ENCODE measurements around the gene ACVRL1. TPM values are rescaled to one million over a fixed set of nuclear protein-coding genes. Genes with fewer than 3 reads are reported as not detected.

ACVRL1 gene
- total and polyA plus RNA-seq, 9 of the 15 experiments (the other 6 are each of a cell fraction or from before 2014, with no cell fraction given), result 0.07 to 1.4 (median 0.30) TPM

DNA sequence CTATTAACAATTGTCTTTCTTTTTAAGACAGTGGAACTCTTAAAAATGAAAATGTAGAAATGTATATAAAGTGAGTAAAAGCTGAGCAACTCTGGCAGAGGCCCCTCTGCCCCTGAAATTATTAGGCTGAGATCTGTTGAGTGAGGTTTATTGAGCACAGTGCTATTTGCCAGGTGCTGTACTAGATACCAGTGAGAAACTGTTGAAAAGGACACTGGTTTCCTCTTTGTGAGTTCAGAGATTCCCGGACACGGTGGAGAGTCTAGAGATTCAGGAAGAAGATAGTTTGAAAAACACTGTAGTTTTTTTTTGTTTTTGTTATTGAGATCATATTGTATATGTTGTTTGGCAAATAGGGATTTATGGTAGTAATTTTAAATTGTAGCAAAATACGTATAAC, 55.4 kb downstream of the ACVRL1 start:
- ChIA-PET CTCF (ENCODE audit: low intra/inter-chr PET ratio) (no interaction called here), POLR2A (interaction anchor here (0.7 to 2.1 kb wide), 3 partner anchors 8 to 36 kb away, joined by 3 to 8 read pairs (median 5); no protein-coding TSS in a partner anchor)
- H3K4me2 ChIP-seq (ENCODE audit: insufficient read depth, low read length), result no peak overlapping the region
- H3K9me3 ChIP-seq (replicated peaks; ENCODE audit: control insufficient read depth, insufficient read depth, low read depth, low read length), result no peaks in the 10 kb centered on the region
- H3K36me3 ChIP-seq (ENCODE audit: control insufficient read depth, insufficient read depth, low read length), result peaks cover 5% of the 10 kb centered on the region; the same call in 1 of the 3 replicates
- H3K27ac ChIP-seq (ENCODE audit: extremely low read depth, low read depth, low read length), result no peak overlapping the region
- no peak for FAIRE-seq
- no peak for ATAC-seq
- 37% methylated on average over 3 of the region's 3 CpGs for WGBS (ENCODE audit: insufficient coverage, low coverage, missing lambda C conversion rate)
- H3K4me1 ChIP-seq (replicated peaks in 1 of 2; ENCODE audit: control insufficient read depth in 2 of 2, insufficient read depth in 2 of 2, low read length in 2 of 2), result no peaks in the 10 kb centered on the region; a peak in 1 of 5 replicates
- no TSS peak for BruUV-seq (replicated peaks)
- intact Hi-C loops (cut with micrococcal nuclease) (no loop called here), in situ Hi-C loops (cut with MboI) (no loop called here)
- no peak overlapping the region for H3K9ac ChIP-seq (ENCODE audit: insufficient read depth in 1 of 2, low read depth in 2 of 2, low read length in 2 of 2)
- H3K79me2 ChIP-seq (ENCODE audit: control insufficient read depth, insufficient read depth, low read length), result no peaks in the 10 kb centered on the region
- no peaks in the 10 kb centered on the region; the same call in 1 of the 2 replicates for H4K20me1 ChIP-seq (replicated peaks; ENCODE audit: control insufficient read depth, insufficient read depth, low read length)
- no peak for DNase-seq (ENCODE audit: extremely low read depth in 1 of 4, low spot score in 3 of 4)
- H3K9me1 ChIP-seq (ENCODE audit: control insufficient read depth, insufficient read depth, low read length), result no peaks in the 10 kb centered on the region
- TF ChIP-seq ZNF561 (CRISPR knock-in tag; conservative IDR thresholded peaks at IDR 0.05), result no peak
- peak; percentile 88 for TF ChIP-seq ZNF766 (CRISPR knock-in tag; conservative IDR thresholded peaks at IDR 0.05)
- TF ChIP-seq SPI1 (IDR thresholded peaks at IDR 0.05; ENCODE audit: borderline replicate concordance, low read depth, low read length), result 0 out of 2 replicates have a peak, but pooled peaks have one; percentile 12
- H3K27me3 ChIP-seq (ENCODE audit: control insufficient read depth in 2 of 2, insufficient read depth in 2 of 2, low read length in 2 of 2), result no peaks in the 10 kb centered on the region
- no peak overlapping the region for H3K4me3 ChIP-seq
- no peak overlapping the region for H2AFZ ChIP-seq (ENCODE audit: low read depth, low read length)

DNA sequence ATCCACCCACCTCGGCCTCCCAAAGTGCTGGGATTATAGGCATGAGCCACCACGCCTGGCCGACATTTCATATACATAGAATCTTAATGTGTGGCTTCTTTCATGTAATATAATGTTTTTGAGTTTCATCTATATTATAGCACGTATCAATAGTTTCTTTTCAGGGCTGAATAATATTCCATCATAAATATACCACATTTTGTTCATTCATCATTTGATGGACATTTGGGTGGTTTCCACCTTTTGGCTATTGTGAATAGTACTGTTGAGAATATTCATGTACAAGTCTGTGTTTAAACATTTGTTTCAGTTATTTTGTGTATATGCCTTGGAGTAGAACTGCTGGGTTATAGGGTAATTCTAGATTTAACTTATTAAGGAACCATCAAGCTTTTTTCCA, 56.2 kb downstream of the ACVRL1 start:
- no peak for ATAC-seq
- WGBS (ENCODE audit: insufficient coverage, low coverage, missing lambda C conversion rate), result 96% methylated on average over 3 of the region's 4 CpGs
- FAIRE-seq, result no peak
- in situ Hi-C loops (cut with MboI) (no loop called here), intact Hi-C loops (cut with micrococcal nuclease) (no loop called here)
- H3K4me2 ChIP-seq (ENCODE audit: insufficient read depth, low read length), result no peak overlapping the region
- no peaks in the 10 kb centered on the region; the same call in 1 of the 2 replicates for H4K20me1 ChIP-seq (replicated peaks; ENCODE audit: control insufficient read depth, insufficient read depth, low read length)
- H3K4me1 ChIP-seq (replicated peaks in 1 of 2; ENCODE audit: control insufficient read depth in 2 of 2, insufficient read depth in 2 of 2, low read length in 2 of 2), result peaks cover 0 to under 1% of the 10 kb centered on the region in 2 experiments; a peak in 1 of 5 replicates
- H3K9me1 ChIP-seq (ENCODE audit: control insufficient read depth, insufficient read depth, low read length), result no peaks in the 10 kb centered on the region
- H3K27me3 ChIP-seq (ENCODE audit: control insufficient read depth in 2 of 2, insufficient read depth in 2 of 2, low read length in 2 of 2), result no peaks in the 10 kb centered on the region
- ChIA-PET CTCF (ENCODE audit: low intra/inter-chr PET ratio) (no interaction called here), POLR2A (interaction anchor here (0.6 kb wide), 1 partner anchor 117 kb away, joined by 3 read pairs; no protein-coding TSS in a partner anchor)
- no peak for DNase-seq (ENCODE audit: extremely low read depth in 1 of 4, low spot score in 3 of 4)
- BruUV-seq (replicated peaks), result no TSS peak
- no peak overlapping the region for H3K27ac ChIP-seq (ENCODE audit: extremely low read depth, low read depth, low read length)
- peaks cover 5% of the 10 kb centered on the region; the same call in 1 of the 3 replicates for H3K36me3 ChIP-seq (ENCODE audit: control insufficient read depth, insufficient read depth, low read length)
- no peak overlapping the region for H2AFZ ChIP-seq (ENCODE audit: low read depth, low read length)
- H3K9me3 ChIP-seq (replicated peaks; ENCODE audit: control insufficient read depth, insufficient read depth, low read depth, low read length), result no peaks in the 10 kb centered on the region
- no peak overlapping the region for H3K9ac ChIP-seq (ENCODE audit: insufficient read depth in 1 of 2, low read depth in 2 of 2, low read length in 2 of 2)
- H3K79me2 ChIP-seq (ENCODE audit: control insufficient read depth, insufficient read depth, low read length), result no peaks in the 10 kb centered on the region
- H3K4me3 ChIP-seq, result no peak overlapping the region
- TF ChIP-seq ZNF3 (CRISPR knock-in tag; IDR thresholded peaks at IDR 0.05), result no peak
- TF ChIP-seq MECOM (CRISPR knock-in tag; IDR thresholded peaks at IDR 0.05), result no peak
- no peak for TF ChIP-seq ZBTB40 (IDR thresholded peaks at IDR 0.05)
- TF ChIP-seq ZBTB40 (CRISPR knock-in tag; IDR thresholded peaks at IDR 0.05), result no peak
- TF ChIP-seq ZNF146 (CRISPR knock-in tag; IDR thresholded peaks at IDR 0.05; ENCODE audit: unreplicated experiment), result no peak
